HepG2 (cell line): Measurements from ENCODE around the gene SHISAL2B.
"Not testable (repeated sequence)": the region's sequence is repeated elsewhere in the genome, so short reads cannot be mapped to it uniquely, and the experiment has no call there.

Experiments
- CTCF ChIP-seq: sonication (generic); formaldehyde crosslinking; IDR thresholded peaks from 2 replicates; pipeline ENCODE4 v1.5.0; 2020; ENCODE audit warnings: mild to moderate bottlenecking, missing genetic modification reagents, moderate library complexity
- ZBTB33 ChIP-seq: sonication (generic); formaldehyde crosslinking; IDR thresholded peaks from 2 replicates; pipeline ENCODE4 v1.4.0; 2020; ENCODE audit warnings: missing genetic modification reagents
- TF ChIP-seq, protein P1 (sequence below): sonication (generic); formaldehyde crosslinking; IDR thresholded peaks from 2 replicates; pipeline ENCODE4 v1.4.0; 2020; ENCODE audit warnings: missing genetic modification reagents

- TF ChIP-seq CTCF, ZBTB33: not testable (repeated sequence)
- TF ChIP-seq, protein P1, sequence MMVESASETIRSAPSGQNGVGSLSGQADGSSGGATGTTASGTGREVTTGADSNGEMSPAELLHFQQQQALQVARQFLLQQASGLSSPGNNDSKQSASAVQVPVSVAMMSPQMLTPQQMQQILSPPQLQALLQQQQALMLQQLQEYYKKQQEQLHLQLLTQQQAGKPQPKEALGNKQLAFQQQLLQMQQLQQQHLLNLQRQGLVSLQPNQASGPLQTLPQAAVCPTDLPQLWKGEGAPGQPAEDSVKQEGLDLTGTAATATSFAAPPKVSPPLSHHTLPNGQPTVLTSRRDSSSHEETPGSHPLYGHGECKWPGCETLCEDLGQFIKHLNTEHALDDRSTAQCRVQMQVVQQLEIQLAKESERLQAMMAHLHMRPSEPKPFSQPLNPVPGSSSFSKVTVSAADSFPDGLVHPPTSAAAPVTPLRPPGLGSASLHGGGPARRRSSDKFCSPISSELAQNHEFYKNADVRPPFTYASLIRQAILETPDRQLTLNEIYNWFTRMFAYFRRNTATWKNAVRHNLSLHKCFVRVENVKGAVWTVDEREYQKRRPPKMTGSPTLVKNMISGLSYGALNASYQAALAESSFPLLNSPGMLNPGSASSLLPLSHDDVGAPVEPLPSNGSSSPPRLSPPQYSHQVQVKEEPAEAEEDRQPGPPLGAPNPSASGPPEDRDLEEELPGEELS (CRISPR knock-in tag) = not testable (repeated sequence)
Observed at GRCh38 chr5:64663181-64663580, 27.1 kb upstream of the SHISAL2B start.
